Activated CD4-positive, alpha-beta T cell treated with anti-CD3 and anti-CD28 coated beads, Interleukin-2, amount 50 U/mL, for 24 hours (primary cell): ENCODE results near the gene CCDC33.
A peak's percentile ranks its signal among the peaks of the same experiment; 100 is the strongest.
"Not testable (repeated sequence)": the region's sequence is repeated elsewhere in the genome, so short reads cannot be mapped to it uniquely, and the experiment has no call there.

Experiments
- DNase-seq, 2 donors: peaks; one replicate each; pipeline ENCODE4 v3.0.0-alpha.2; 2020; ENCODE audit warnings: low read depth in 1 of 2, low spot score in 1 of 2

CCDC33 gene

DNA sequence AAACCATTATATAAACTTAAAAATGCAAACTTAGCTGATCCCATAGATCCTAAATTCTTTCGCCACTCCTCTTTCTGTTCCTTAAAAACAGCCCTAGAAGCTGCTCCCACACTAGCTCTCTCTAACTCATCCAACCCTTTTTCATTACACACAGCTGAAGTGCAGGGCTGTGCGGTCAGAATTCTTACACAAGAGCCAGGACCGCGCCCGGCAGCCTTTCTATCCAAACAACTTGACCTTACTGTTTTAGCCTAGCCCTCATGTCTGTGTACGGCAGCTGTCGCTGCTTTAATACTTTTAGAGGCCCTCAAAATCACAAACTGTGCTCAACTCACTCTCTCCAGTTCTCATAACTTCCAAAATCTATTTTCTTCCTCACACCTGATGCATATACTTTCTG is 121.4 kb downstream of the CCDC33 start:
- DNase-seq = not testable (repeated sequence)

DNA sequence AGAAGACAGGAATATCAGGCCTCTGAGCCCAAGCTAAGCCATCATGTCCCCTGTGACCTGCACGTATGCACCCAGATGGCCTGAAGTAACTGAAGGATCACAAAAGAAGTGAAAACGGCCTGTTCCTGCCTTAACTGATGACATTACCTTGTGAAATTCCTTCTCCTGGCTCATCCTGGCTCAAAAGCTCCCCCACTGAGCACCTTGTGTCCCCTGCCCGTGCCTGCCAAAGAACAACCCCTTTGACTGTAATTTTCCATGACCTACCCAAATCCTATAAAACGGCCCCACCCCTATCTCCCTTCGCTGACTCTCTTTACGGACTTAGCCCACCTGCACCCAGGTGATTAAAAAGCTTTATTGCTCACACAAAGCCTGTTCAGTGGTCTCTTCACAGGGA is 123.2 kb downstream of the CCDC33 start:
- not testable (repeated sequence) for DNase-seq

- DNase-seq = not testable (repeated sequence)
Measured at GRCh38 chr15:74360855-74361254, 124.7 kb downstream of the CCDC33 start.

DNA sequence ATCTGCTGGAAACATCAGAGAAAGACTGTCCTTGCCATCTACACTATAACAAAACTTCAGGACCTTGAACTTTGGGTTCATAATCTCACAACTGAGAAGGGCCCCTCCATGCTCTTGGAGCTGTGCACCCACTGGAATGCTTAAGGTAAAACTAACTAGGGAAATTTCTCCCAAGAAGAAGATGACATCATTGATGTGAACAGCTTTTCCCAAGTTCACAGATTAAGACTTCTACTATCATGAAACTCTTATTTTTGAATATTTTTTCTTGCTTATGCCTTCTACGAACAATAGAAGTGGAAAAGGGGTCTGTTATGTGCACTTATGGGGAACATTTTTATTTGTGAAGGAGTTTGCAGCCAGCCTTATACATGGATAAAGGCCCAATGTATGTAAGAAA is 126.4 kb downstream of the CCDC33 start:
- no peak for DNase-seq

- DNase-seq = no peak
Measured at GRCh38 chr15:74364936-74365597, 128.9 kb downstream of the CCDC33 start.

- DNase-seq = no peak
Measured at GRCh38 chr15:74365598-74366445, 129.7 kb downstream of the CCDC33 start.

DNA sequence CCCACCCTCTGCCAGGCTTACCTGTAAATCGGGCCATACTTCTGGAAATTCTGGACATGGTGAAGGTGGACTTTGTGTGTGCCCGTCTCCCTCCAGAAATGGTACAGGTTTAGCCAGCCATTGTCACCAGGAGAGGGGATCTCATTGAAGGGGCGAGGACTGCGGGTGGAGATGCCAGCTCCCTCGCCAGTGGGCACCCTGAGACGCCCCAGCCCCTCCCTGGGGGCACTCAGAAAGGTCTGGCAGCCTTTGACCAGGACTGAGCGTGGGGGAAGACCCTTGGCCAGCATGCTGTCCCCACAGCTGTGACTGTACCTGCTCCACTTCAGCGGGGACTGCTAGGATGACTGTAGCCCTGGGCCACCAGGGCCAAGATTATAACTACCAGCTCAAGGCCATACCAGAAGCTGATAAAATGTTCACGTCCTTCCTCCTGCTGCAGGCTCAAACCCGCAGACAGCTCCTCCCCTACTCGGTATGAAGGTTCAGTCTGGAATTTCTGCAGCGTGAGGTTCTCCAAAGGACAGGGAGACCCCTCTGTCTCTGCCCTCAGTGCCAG is 131.2 kb downstream of the CCDC33 start, which contains the start of gene CYP11A1:
Gene CYP11A1, minus strand, starts transcription at position 351 of the 559 bp plus-strand sequence. Its CDS starts 61 bp downstream, at position 290.
- DNase-seq = no peak

DNA sequence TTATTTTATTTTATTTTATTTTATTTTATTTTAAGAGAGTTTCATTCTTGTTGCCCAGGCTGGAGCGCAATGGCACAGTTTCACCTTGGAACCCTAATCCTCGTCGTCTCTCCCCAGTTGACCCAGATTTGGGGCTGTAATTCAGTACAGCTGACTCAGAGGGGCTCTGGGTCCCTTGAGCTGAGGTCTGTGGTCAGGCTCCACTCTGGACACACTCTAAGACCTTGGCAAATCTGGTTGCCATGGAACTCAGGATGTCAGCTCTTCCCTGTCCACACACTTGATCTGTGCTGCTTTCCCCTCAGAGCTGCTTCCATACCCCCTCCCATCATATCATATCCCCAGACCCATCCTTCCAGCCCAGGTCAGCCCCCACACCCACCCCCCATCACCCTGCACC is 132.0 kb downstream of the CCDC33 start:
- DNase-seq = no peak

GRCh38 chr15:74369084-74369745 is 133.1 kb downstream of the CCDC33 start:
- no peak for DNase-seq

GRCh38 chr15:74369756-74370155 is 133.6 kb downstream of the CCDC33 start:
- DNase-seq = no peak

- no peak for DNase-seq
Measured at GRCh38 chr15:74370471-74370870, 134.3 kb downstream of the CCDC33 start.

DNA sequence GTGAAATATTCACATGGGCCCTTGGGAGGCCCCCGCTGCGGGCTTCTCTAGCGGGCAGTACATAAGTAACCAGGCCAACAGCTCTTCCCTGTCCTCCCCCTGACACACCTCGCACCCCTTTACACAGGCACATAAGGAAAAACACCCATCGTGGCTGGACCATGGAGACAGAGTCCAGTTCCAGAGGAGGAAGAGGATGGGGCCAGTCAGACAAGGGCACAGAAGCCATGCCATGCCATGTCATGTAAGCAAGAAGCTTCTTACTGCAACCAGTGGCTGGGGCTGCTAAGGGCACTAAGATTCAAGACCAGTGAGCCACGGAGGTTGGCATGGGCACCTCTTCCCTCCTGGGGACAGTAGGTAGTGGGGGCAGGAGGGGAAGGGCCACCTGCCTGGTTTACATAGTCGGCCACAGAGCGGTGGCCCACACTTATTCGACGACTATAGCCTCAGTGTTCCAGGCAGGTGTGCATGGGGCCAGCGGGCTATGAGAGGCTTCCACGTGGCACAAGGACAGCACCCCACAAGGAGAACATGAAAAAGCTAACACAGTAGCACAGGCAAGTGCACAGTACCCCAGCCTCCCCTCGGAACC is 137.0 kb downstream of the CCDC33 start:
- no peak for DNase-seq

DNA sequence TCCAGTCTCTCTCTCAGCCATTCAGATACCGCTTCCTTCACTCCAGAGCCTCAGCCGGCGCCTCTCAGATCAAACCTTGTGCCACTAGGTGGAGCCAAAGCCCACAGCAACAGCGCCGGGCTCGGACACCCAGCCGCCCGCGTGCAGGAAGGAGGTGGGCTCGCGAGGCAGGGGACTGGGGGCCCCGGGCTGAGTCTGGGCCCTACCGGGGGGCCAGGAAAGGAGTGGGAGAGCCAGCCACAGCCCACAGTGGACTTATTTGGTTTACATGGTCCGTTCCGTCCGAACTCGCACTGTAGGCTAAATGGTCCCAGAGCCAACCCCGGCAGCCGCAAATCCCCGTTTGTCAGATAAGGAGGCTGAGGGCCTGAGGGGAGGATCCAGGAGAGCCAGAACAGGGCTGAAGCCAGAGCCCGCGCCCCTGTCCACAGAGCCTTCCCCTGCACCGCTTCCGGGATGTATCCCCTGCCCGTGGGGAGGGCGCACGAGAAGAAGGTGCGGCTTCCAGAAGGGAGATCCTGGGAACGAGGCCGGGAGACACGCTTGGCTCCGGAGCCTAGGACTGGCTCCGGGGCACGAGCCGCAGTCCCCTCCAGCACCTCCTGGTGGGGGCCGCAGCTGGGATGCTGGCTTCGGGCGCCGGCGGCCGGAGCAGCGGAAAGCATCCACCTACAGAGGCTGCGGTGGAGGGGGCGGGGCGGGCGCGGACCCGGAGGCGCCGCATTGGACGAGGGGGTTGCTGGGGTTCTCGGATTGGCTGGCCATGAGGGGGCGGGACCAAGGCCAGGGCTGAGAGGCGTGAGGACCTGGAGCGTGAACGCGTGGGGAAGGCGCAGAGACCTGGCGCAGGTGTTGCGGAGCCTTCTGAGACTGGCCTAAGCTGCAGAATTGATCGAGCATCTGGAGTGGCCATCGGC is 137.9 kb downstream of the CCDC33 start:
- DNase-seq = peak; percentile 90 to 91

DNA sequence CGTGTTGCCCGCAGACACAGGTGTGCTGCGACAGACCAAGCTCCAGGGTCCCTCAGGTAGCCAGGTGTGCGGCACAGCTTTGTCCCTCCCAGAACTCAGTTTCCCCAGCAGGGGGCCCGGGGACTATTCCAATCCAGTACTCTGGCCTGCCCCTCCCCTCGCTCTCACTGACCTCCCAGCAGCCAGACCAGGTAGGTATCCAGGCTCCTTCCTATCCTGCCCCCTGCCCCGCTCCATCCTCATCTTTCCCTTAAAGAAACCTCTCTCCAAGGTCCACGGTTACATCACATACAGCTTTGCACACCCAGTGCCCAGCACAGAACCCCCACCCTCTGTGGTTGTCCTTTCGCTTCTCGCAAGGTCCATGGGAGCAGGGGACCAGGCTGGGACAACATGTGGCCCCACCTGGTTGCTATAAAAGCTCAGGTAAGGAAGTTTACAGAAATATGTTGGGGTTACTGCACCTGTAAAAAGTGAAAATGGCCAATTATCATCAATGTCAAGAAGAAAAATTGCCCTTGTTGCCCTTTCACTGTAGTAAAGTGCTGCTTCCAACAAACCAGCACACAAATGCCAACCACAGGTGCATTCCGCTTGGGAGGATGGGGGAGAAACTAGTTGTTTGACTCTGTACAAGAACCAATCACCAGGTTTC is 138.6 kb downstream of the CCDC33 start:
- no peak for DNase-seq

DNA sequence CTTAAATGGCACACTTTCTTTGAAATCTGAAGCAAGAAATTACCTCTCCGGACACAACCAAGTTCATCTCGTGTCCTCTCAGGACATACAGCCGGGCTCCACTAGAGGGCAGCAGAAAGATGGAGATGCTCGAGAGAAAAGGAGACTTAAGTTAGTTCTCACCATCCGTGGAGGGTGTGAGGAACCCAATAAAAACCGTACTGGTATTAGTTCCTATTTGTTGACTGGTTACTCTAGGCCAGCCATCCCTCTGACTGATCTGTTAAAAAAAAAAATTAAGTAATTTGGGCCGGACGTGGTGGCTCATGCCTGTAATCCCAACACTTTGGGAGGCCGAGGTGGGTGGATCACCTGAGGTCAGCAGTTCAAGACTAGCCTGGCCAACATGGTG is 139.2 kb downstream of the CCDC33 start:
- peak; percentile 59 to 85 for DNase-seq

DNA sequence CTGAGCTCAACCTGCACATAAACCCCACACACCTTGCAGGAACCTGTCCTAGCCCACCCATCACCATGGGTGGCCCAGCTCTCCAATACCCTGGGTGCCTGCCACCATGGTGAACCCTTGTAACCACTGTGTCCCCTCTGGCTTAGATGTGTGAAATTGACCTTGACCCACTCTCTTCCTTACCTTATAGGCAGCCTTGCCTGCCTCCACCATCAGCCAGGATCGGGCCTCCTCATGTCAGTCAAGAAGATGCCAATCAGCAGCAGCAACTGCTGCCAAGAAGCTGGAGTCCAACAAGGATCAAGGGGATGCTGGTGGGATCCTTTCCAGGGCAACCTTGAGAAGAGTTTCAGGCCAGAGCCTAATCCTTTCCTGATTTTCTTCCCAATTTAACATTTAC is 140.1 kb downstream of the CCDC33 start:
- DNase-seq = no peak

DNA sequence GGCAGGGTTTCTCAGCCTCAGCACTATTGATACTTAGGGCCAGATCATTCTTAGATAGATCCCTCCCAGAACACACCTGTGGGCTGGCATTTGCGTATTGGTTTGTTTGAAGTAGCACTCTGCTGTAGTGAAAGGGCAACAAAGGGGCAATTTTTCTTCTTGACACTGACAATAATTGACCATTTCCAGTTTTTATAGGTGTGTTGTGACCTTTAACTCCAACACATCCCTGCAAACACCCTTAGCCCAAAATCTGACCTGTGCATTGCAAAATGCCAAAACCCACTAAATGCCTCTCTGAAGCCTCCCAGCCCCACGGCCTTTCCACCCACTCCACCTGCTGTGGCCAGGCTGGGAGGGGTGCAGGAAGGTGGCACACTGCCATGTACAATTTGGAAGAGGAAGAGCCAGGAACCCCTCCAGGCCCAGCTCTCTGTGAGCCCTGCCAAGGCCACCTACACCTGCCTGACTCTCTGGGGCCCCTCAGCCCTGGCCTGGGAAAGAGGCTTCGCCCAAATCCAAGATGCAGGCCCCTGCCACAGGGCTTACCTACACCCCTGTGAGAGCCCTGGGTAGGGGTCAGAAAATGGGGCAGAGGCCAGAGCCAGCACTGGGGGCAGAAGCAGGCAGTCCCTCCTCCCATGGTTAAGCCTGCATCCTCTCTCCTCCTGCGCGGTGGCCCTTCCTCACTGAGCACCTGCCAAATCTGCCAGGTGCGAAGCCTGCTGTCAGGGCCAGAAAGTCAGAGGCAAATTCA is 140.9 kb downstream of the CCDC33 start:
- DNase-seq = no peak

DNA sequence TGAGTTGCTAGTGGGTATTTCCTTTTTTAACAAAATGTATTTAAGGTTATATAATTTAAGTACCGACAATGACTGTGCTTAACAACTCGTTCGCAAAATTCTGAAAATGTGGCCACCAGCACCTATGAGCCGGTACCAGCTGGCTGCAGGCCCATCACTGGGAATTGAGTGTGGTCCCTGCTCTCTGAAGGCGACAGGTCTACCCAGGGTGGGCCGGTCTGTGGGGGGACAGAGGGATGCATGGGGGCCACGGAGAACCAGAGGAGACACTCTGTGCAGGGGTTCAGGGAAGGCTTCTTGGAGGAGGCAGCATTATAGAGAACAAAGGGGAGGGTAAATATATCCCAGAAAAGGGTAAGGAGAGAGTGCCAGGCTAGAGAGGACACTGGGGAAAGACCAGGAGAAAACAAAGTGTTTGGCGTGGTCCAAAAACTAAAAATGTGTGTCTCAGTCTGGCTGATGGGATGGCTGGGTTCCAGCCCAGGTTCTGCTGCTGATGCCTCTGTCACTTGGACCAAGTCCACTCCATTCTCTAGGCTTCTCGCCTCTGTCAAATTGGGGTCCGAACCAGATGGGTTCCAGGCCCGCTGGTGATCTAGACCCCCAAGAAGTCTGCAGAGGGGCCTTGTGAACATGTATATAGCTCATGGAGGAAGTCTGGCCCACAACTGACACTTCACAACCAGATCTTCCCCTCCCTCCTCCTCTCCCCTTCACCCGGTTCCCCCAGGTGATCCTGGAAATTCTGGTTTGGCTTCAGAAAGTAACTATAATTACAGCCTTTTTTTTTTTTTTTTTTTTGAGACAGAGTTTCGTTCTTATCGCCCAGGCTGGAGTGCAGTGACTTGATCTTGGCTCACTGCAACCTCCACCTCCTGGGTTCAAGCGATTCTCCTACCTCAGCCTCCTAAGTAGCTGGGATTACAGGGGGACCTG is 142.0 kb downstream of the CCDC33 start:
- no peak for DNase-seq
